GM06990 (cell line): ENCODE measurements around the gene CALR3.
"Not testable (repeated sequence)": the region's sequence is repeated elsewhere in the genome, so short reads cannot be mapped to it uniquely, and the experiment has no call there.

Source experiments
- DNase-seq: peaks from one replicate; pipeline ENCODE4 v3.0.0-alpha.2; 2011; ENCODE audit not compliant: insufficient read length; ENCODE audit errors: extremely low read depth
- H3K27me3 ChIP-seq: replicated peaks from 2 replicates; pipeline ENCODE4 v1.6.0; 2011; ENCODE audit warnings: low read length; ENCODE audit not compliant: control insufficient read depth, insufficient read depth
- H3K36me3 ChIP-seq: 2 replicates; pipeline ENCODE4 v1.5.1; 2011; ENCODE audit warnings: low read length; ENCODE audit not compliant: control insufficient read depth, insufficient read depth
- H3K4me3 ChIP-seq: replicated peaks from 2 replicates; pipeline ENCODE4 v1.5.1; 2011; ENCODE audit warnings: low read depth, mild to moderate bottlenecking, control low read depth, low read length
- CTCF ChIP-seq: IDR thresholded peaks from 2 replicates; pipeline ENCODE4 v1.5.1; 2011; ENCODE audit warnings: low read length, control low read depth, mild to moderate bottlenecking, inconsistent platforms; ENCODE audit not compliant: insufficient read depth, poor library complexity, severe bottlenecking

CALR3 gene

GRCh38 chr19:16516923-16517610 is 21.1 kb upstream of the CALR3 start:
- no peaks in the 10 kb centered on the region for H3K27me3 ChIP-seq
- H3K36me3 ChIP-seq: peaks cover 36% of the 10 kb centered on the region
- no peak for DNase-seq
- no peak overlapping the region for H3K4me3 ChIP-seq
- TF ChIP-seq CTCF: no peak

DNA sequence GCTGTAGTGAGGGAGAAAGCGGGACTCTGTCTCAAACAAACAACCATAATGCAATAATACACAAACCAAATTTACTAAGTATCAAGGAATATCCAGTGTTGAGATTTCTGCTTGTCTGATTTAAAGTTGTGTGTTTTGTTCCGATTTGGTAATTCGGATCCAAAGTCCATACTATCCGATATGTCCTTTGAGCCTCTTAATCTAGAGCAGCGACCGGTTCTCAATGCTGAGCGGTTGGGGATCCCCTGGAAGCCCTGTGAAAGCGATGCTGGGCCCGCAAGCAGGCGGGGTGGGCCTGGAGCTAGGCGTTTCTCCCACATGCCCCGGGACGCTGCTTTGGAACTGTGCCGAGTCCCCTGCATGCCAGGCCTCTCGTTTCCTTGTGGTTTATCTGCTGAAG is 20.4 kb upstream of the CALR3 start:
- peaks cover 32% of the 10 kb centered on the region for H3K36me3 ChIP-seq
- H3K27me3 ChIP-seq: no peaks in the 10 kb centered on the region
- no peak for TF ChIP-seq CTCF
- no peak overlapping the region for H3K4me3 ChIP-seq
- DNase-seq: no peak

DNA sequence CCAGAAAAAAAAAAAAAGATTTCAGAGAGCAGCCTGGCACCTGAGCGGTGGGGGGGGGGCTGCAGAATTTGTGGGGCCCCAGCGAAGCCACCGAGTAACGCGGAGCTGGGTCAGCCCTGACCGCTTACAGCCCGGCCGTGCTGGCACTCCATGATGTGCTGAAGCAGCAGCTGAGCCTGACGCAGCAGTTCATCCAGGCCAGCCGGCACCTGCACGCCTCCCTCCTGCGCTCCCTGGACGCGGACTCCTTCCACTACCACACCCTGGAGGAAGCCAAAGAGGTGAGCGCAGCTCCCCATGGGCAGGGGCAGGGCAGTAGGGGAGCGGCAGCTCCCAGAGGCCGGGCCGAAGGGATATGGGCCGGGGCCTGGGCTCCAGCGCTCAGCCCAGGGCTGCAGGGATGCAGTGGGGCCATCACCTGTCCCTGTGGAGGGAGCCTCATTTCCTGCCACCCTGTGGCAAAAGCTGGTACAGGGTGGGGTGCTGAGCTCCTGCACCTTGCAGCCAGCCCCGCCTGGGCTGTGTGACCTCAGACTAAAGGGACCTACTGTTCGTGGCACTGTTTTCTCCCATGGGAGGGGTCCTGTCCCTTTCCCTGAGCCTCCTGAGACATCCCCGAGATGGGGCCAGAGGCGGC is 18.5 kb upstream of the CALR3 start:
- no peak for DNase-seq
- Histone ChIP-seq H3K4me3 (no peak overlapping the region), H3K36me3 (peaks cover 22% of the 10 kb centered on the region), H3K27me3 (no peaks in the 10 kb centered on the region)
- TF ChIP-seq CTCF: no peak

GRCh38 chr19:16512611-16513010 is 16.6 kb upstream of the CALR3 start:
- H3K27me3 ChIP-seq, DNase-seq, H3K4me3 ChIP-seq: not testable (repeated sequence)
- H3K36me3 ChIP-seq: peaks cover 15% of the 10 kb centered on the region

DNA sequence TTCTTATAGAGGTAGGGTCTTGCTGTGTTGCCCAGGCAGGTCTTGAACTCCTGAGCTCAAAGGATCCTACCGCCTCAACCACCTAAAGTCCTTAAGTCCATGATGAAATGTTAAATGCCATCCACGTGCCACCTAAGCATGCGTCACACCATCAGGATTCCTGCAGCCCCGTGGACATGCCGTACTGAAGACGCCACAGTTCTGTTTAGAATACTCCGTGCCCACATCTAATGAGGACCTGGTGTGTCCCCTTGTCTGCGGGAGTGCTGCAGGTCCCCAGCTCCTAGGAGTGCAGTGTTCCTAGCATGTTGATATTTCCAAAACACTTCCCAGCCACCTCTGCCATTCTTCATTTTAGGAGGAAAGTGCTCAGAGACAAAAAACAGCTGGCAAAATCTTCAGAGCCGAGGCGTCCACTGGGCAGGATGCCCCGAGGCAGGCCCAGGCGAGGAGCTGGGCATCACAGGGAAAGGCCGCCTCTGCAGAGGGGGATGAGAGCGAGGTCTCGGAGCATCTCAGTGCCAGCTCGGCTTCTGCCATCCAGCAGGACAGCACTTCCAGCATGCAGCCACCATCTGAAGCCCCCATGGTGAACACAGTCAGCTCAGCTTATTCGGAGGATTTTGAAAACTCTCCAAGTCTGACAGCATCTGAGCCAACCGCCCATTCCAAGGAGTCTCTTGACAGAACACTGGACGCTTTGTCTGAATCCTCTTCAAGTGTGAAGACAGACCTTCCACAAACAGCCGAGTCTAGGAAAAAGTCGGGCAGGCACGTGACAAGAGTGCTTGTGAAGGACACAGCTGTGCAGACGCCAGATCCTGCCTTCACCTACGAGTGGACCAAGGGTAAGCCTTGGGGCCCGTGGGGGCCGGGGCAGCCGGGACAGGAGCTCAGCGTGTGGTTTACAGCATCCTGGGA is 13.4 kb upstream of the CALR3 start:
- no peak for DNase-seq
- Histone ChIP-seq H3K27me3 (no peaks in the 10 kb centered on the region), H3K4me3 (no peak overlapping the region), H3K36me3 (peaks cover 4% of the 10 kb centered on the region; the same call in 1 of the 2 replicates)
- TF ChIP-seq CTCF: no peak

DNA sequence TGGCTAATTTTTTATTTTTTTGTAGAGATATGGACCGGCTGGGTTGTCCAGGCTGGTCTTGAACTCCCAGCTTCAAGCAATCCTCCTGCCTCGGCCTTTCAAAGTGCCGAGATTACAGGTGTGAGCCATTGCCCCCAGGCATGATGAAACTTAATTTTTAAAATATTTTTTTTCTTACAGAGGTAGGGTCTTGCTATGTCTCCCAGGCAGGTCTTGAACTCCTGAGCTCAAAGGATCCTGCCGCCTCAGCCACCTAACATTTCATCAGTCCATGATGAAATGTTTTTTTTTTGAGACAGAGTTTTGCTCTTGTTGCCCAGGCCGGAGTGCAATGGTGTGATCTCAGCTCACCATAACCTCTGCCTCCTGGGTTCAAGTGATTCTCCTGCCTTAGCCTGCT is 12.6 kb upstream of the CALR3 start:
- Histone ChIP-seq H3K27me3 (no peaks in the 10 kb centered on the region), H3K4me3 (no peak overlapping the region), H3K36me3 (peaks cover 7% of the 10 kb centered on the region)
- no peak for TF ChIP-seq CTCF
- DNase-seq: no peak
